GM04504 (cell line): ENCODE data around the gene AP5Z1.

Source experiments
- DNase-seq: peaks from one replicate; pipeline ENCODE4 v3.0.0-alpha.2; 2012; ENCODE audit warnings: low read depth

Gene AP5Z1

GRCh38 chr7:4775250-4775847 lies at the start of gene AP5Z1:
Gene AP5Z1 (plus strand): TSS chr7:4775623. CDS start chr7:4775716, 93 bp downstream.
- peak; percentile 90 for DNase-seq

- no peak for DNase-seq
Measured at GRCh38 chr7:4725850-4726450, 49.5 kb upstream of the AP5Z1 start.

GRCh38 chr7:4726566-4726965 lies 48.9 kb upstream of the AP5Z1 start:
- DNase-seq: no peak

- no peak for DNase-seq
Measured at GRCh38 chr7:4727914-4728705, 47.3 kb upstream of the AP5Z1 start.

- DNase-seq: no peak
Measured at GRCh38 chr7:4729266-4729665, 46.2 kb upstream of the AP5Z1 start.

GRCh38 chr7:4730276-4730675 lies 45.1 kb upstream of the AP5Z1 start:
- DNase-seq: no peak

- no peak for DNase-seq
Measured at GRCh38 chr7:4730971-4731370, 44.5 kb upstream of the AP5Z1 start.

GRCh38 chr7:4731803-4732202 lies 43.6 kb upstream of the AP5Z1 start:
- DNase-seq: no peak

- no peak for DNase-seq
Measured at GRCh38 chr7:4733936-4734528, 41.4 kb upstream of the AP5Z1 start.

GRCh38 chr7:4734587-4735345 lies 40.7 kb upstream of the AP5Z1 start:
- DNase-seq: no peak

GRCh38 chr7:4737300-4737699 lies 38.1 kb upstream of the AP5Z1 start:
- no peak for DNase-seq

GRCh38 chr7:4738711-4739527 lies 36.5 kb upstream of the AP5Z1 start:
- DNase-seq: peak; percentile 73

- no peak for DNase-seq
Measured at GRCh38 chr7:4739528-4739992, 35.9 kb upstream of the AP5Z1 start.

- no peak for DNase-seq
Measured at GRCh38 chr7:4740796-4741195, 34.6 kb upstream of the AP5Z1 start.

GRCh38 chr7:4742051-4742573 lies 33.3 kb upstream of the AP5Z1 start:
- DNase-seq: no peak

- DNase-seq: no peak
Measured at GRCh38 chr7:4742852-4743251, 32.6 kb upstream of the AP5Z1 start.

- peak; percentile 100 for DNase-seq
Measured at GRCh38 chr7:4744391-4745264, 30.8 kb upstream of the AP5Z1 start.

GRCh38 chr7:4745265-4745919 lies 30.0 kb upstream of the AP5Z1 start:
- no peak for DNase-seq
